ENCODE data around the gene MDC1.
A peak's percentile ranks its signal among the peaks of the same experiment; 100 is the strongest.
"Not testable (repeated sequence)": the region's sequence is repeated elsewhere in the genome, so short reads cannot be mapped to it uniquely, and the experiment has no call there.

MDC1 gene

DNA sequence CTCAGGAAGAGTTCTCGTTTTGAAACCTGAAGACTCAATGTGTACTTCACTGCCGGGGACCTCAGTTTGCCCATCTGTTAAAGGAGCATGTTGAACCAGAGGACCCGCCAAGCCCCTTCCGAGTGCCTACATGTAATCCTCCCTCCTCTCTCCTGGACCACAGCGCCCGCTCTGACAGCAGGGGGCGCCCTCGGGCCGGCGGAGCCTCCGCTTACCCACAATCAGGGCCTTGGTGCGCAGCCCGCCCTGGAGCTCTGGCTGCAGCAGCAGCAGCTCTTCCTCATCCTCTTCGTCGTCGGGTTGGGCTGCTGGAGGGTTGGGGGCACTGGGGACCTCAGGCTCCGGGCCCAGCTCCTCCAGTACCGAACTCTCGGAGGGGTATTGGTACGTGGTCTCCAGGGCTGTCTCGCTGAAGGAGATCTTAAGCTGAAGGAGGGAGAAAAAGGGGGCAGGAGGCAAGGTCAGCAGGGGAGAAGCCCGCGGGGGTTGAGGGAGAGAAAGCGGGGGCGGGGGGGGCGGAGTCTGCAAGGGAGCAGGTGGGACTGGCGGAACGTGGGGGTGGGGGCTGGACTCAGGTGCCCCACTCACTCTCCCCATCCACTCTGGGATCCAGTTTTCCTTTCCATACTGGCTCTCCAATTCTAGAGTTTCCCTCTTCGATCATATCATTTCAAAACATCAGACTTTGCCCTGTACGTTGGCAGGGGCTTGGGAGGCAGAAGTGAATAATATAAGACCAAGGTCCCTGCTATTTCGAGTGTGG, 37.9 kb downstream of the MDC1 start:
- peak; percentile 47 for DNase-seq

DNA sequence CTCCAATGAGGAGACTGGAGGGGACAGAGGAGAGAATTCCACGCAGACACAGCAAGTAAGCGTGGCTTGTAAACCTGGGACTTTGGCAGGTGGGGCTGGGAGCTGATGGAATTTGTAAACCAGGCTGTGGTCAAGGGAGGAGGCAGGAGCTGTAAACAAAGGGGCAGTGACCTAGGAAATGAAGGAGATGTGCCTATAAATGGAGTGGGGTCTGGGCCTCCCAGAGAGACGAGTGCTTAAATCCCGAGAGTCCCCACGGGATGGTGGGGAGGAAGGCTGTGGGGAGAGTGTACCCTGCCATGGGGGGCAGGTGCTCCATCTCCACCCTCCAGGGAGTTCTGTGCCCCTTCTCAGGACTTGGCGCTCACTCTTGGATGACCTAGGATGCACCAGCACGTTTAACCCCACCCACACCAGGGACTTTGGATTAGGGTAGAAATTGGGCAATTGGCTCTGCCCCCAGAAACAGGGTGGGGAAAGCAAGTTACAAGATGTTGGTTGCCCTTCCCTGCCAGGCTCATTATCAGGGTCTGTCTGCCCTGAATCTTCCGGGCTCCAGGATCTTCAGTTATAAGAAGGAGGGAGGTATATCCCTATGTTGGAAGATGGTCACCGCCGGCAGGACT, 40.3 kb downstream of the MDC1 start:
- DNase-seq, result no peak

DNA sequence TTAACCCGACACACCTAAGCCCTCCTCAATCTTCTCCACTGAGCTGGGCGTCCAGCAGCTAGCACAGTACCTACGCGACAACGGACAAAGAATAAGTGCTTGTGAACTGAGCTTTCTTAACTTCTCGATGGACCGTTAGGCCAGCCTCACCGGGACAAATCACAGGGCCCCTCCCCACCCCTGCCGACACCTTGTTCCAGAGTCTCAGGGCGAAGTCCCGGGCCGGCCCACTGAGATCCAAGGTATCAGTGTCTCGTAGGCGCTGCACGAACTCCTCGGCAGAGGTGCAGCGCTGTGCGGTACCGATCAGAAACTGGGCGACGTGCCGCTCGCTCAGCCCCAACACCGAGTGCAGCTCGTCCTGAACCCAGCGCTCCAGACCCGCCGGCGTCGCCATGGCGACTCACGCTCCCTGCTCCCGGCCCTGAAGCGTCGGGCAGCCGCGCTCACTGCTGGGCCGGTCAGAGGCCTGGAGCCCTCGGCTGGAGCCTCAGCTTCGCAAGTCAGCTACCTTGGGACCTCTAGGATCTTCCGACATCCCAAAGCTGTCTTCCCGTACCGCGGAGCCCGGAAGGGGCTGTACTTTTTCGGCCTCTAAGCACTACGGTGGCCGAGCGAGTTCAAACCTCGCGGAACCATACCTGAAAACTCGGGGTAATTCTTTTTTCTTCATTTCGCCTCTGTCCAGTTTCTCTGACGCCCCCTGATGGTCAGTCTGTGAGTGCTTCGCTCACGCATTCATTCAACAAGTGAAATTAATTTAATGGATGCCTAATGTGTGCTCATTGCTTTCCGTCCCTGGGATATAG, 44.4 kb downstream of the MDC1 start, which contains the start of gene DHX16:
DHX16 (minus strand) TSS at position 562 of the 809 bp plus-strand sequence; CDS start at position 397, 165 bp downstream.
- peak; percentile 95 for DNase-seq

DNA sequence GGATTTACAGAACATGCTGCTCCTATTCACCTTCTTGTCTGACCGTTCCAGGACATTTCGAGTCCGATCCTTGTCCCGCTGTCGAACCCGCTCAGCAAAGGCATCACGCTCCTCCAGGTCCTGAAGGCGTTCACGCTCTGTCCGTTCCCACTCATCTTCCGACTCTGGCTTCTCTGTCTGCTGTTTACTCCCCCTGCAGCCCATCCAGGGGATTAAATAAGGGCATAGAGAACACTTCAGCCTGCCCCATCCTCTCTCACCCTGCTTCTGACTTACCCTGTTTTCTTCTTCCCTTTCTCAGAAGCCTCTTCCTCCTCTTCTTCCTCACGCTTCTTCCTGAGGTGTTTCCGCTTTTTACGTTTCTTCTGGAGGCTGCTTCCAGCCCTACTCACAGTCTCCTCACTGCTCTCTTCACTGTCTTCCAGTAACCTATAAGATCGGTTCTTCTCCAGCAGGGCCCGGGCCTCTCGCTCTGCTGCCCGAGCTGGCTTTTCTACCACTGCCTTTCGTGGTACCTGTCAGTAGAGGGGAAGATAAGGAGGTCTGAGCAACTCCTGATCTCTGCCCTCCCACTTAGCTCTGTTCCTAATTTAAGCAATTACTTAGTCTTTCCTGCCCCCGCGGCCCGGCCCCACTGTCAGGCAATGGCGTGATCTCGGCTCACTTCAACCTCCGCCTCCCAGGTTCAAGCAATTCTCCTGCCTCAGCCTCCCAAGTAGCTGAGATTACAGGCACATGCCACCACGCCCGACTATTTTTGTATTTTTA, 46.1 kb downstream of the MDC1 start:
- no peak for DNase-seq

DNA sequence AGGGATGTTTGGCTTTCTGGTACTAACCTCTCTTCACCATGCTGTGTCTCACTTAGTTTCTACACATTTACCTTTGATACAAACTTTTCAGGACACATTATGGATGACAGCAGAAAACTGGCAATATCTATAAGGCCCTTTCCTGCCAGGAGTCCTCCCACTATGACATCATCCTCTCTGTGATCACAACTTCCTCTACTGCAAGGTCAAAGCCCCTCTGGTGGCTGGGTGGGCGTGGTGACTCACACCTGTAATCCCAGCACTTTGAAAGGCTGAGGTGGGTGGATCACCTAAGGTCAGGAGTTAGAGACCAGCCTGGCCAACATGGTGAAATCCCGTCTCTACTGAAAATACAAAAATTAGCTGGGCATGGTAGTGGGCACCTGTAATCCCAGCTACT, 50.8 kb downstream of the MDC1 start:
- not testable (repeated sequence) for DNase-seq

DNA sequence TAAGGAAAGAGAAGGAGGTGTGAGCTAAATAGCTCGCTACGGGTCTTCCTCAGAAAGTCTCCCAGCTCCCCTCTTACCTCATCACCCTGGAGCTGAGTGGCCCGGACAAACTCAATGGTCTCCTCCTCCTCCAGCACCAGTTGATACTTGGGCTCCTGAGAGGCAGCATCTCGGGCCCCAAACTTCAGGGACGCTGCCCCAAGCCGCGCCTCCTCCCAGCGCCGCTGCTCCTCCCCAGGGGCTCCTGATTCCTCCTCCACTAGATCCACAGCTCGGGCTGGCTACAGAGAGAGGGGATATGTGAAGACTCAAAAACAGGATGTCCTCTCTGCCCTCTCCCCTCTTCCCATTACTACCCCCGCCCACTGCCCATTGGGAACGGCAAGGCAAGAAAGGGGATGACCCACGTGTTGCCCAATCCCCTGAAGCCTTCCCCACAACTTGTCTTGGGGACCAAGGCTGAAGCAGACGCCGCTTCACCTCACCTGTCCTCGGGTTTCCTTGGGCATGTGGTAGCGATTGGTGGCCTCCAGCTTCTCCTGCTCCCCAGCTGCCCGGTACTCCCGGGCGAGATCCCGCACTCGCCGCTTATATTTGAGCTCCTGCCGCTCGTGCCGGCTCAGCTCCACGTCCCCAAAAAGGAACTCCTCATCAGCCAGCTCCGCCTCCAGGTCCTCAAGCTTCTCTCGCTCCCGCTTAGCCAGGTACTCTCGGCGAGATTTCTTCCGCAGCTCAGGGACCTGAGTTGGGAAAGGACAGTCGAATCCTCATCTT, 51.9 kb downstream of the MDC1 start:
- DNase-seq, result no peak

DNA sequence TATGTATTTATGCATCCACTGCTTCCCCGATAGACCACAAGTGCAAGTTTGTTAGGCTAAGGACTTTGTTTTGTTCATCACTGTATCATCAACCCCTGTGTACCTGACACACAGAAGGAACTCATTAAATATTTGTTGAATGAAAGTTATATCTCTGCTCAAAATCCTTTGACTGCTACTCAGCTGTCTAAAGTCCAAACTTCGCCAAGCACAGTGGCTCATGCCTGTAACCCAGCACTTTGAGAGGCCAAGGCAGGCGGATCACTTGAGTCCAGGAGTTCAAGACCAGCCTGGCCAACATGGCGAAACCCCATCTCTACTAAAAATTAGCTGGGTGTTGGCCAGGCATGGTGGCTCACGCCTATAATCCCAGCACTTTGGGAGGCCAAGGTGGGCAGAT, 59.2 kb downstream of the MDC1 start:
- DNase-seq, result not testable (repeated sequence)

DNA sequence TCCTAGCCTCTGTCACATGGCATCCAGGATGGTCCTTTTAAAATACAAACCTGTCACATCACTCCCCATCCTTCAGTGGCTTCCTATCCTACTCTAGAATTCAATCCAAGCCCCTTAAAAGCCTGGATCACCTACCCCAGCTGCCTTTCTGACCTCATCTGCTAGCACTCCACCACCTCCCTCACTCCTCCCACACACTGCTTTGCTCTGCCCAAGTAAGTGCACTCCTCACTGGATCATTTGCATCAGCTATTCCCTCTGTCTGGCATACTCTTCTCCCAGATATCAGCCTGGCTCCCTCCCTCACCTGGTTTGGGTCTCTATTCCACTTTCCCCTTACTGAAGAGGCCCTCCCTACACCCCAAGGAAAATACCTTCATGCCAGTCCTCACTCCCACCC, 59.6 kb downstream of the MDC1 start:
- DNase-seq, result no peak

DNA sequence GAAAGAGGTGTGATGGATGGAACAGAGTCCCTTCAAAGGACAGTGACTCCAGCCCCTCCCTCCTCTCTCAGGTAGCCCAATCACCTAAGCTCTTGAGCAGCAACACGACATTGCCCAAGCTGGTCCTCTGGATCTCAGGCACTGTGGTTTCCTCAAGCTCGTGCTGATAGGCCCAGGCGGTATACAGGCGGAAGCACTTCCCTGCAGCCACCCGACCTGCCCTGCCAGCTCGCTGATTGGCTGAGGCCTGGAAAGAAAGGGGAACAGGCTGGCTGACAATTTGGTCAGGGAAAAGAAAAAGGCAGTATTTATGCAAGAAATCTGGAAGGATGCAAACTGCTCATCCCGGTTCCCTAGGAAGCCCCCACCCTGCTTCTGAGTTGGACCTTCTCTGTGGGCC, 60.6 kb downstream of the MDC1 start:
- no peak for DNase-seq

DNA sequence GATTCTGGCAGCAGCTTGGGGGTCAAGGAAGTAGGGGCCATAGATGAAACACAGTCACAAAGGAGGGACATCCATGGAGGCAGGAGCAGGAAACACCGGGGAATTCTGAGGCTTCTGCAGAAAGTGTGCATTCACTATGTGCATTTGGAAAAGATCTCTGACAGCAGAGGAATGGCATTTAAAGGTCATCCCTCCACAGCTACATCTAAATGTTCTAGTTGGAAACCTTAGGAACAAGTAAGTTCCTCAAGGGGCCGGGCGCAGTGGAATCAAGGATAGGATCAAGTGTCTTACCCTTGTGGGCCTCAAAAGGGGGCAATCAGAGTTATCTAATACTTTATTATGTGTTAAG, 61.4 kb downstream of the MDC1 start:
- DNase-seq, result no peak

DNA sequence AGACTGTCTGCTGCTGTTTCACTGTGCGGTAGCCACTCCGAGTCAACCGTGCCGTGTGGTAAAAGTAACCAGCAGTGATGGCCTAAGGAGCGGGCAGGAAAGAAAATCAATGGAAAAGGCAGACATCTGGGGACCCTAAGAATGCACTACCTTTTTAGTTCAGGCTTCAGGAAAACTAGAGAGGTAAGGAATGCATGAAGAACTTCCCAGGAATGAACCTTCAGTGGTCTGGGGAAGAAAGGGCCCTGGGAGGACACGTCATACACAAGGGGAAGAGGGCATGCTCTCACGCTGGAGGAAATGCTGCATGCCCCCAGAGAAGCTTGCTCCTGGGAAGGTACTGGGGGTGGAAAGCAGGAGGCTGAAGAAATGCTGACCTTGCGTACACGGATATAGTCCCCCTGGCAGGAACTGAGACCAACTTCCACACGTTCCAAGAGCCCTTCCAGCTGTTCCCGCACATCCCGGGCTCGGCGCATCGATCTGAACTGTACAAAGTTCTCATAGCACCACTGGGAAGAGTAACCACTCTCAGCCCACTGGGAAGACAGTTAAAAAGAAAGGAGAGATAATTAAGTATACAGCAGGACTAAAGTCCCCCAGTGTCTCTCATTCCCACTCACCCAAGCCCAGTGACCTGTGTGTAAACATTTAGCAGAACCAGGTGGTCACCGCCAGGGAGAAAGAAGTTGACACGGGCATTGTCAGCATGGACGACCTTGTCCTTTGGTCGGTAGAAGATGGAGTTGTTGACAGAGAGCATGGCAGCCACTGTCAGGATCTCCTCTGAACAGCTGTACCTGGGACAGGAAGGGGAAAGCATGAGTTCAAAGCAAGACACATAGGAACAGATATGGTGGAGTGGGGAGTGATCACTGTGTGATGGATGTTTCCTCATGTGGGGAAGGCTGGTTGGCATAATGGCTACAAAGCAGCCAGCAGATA, 62.0 kb downstream of the MDC1 start:
- DNase-seq, result no peak

DNA sequence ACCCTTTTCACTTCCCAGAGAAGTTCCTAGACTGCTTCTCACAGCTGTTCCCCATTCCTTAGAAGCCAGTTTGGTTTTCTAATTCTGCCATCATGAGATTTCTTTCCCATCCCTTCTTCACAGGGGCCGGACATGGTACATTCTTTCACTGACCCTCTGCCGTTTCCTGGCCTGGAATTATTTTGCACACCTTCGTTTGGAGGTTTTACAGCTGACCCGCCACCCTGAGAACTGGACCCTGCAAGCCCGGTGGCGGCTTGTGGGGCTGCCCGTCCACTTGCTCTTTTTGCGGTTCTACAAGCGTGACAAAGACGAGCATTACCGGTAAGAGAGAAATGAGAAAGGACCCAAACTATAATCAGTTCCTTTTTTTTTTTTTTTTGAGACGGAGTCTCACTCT, 65.9 kb downstream of the MDC1 start:
- no peak for DNase-seq
